HG03175 (cell line): Measurements from ENCODE around the gene CARMIL1.
"Not testable (repeated sequence)": the region's sequence is repeated elsewhere in the genome, so short reads cannot be mapped to it uniquely, and the experiment has no call there.

Experiments
- ATAC-seq: cut with Tn5 transposase; IDR thresholded peaks from one replicate; pipeline ENCODE4 v1.9.1; 2021; ENCODE audit warnings: mild to moderate bottlenecking, moderate library complexity; ENCODE audit not compliant: unreplicated experiment

The CARMIL1 gene

GRCh38 chr6:25366903-25367545 lies 87.8 kb downstream of the CARMIL1 start:
- peak; percentile 50 for ATAC-seq

- no peak for ATAC-seq
Observed at GRCh38 chr6:25369036-25369432, 89.9 kb downstream of the CARMIL1 start.

GRCh38 chr6:25369433-25370177 lies 90.4 kb downstream of the CARMIL1 start:
- ATAC-seq = no peak

- no peak for ATAC-seq
Observed at GRCh38 chr6:25370178-25371036, 91.2 kb downstream of the CARMIL1 start.

GRCh38 chr6:25371037-25371347 lies 91.8 kb downstream of the CARMIL1 start:
- no peak for ATAC-seq

- ATAC-seq = no peak
Observed at GRCh38 chr6:25375125-25375524, 96.0 kb downstream of the CARMIL1 start.

- ATAC-seq = no peak
Observed at GRCh38 chr6:25377664-25378063, 98.5 kb downstream of the CARMIL1 start.

GRCh38 chr6:25381077-25381476 lies 101.9 kb downstream of the CARMIL1 start:
- ATAC-seq = no peak

GRCh38 chr6:25382476-25382875 lies 103.3 kb downstream of the CARMIL1 start:
- not testable (repeated sequence) for ATAC-seq

GRCh38 chr6:25384234-25384633 lies 105.1 kb downstream of the CARMIL1 start:
- no peak for ATAC-seq

GRCh38 chr6:25384967-25385366 lies 105.8 kb downstream of the CARMIL1 start:
- no peak for ATAC-seq

GRCh38 chr6:25387483-25387882 lies 108.3 kb downstream of the CARMIL1 start:
- ATAC-seq = peak; percentile 74

- no peak for ATAC-seq
Observed at GRCh38 chr6:25387911-25388310, 108.7 kb downstream of the CARMIL1 start.

GRCh38 chr6:25388776-25389175 lies 109.6 kb downstream of the CARMIL1 start:
- ATAC-seq = no peak

GRCh38 chr6:25389471-25389870 lies 110.3 kb downstream of the CARMIL1 start:
- no peak for ATAC-seq

GRCh38 chr6:25392372-25392771 lies 113.2 kb downstream of the CARMIL1 start:
- no peak for ATAC-seq

GRCh38 chr6:25395731-25396130 lies 116.6 kb downstream of the CARMIL1 start:
- no peak for ATAC-seq

- no peak for ATAC-seq
Observed at GRCh38 chr6:25397406-25397805, 118.2 kb downstream of the CARMIL1 start.

- no peak for ATAC-seq
Observed at GRCh38 chr6:25399885-25400284, 120.7 kb downstream of the CARMIL1 start.

GRCh38 chr6:25401711-25402110 lies 122.5 kb downstream of the CARMIL1 start:
- ATAC-seq = no peak

- ATAC-seq = no peak
Observed at GRCh38 chr6:25402125-25402524, 123.0 kb downstream of the CARMIL1 start.

- ATAC-seq = no peak
Observed at GRCh38 chr6:25403150-25403549, 124.0 kb downstream of the CARMIL1 start.
